ENCODE data around the gene CEBPZ. TPM values are rescaled to one million over a fixed set of nuclear protein-coding genes. Genes with fewer than 3 reads are reported as not detected.

CEBPZ gene
- total and polyA plus RNA-seq, 11 donors: 17.4 to 50.9 (median 25.5) TPM

GRCh38 chr2:37154785-37155184, 76.6 kb downstream of the CEBPZ start:
- ATAC-seq (no peak), DNase-seq (no peak)
- Histone ChIP-seq H3K4me3 (peak overlapping the region in 1 of 12 donors; percentile 12), H3K27ac (no peak overlapping the region), H3K27me3 (no peaks in the 10 kb centered on the region), H3K36me3 (peaks cover 0 to 20% (median 0%) of the 10 kb centered on the region in 9 donors), H3K4me1 (peaks cover 0 to 39% (median 19%) of the 10 kb centered on the region in 12 donors), H3K9me3 (no peaks in the 10 kb centered on the region)
- 91 to 95% (median 92%) methylated on average over 4 of the region's 4 CpGs for WGBS, 4 donors
- no peak for TF ChIP-seq CTCF (IDR thresholded peaks at IDR 0.05)
- TF ChIP-seq POLR2A (IDR thresholded peaks at IDR 0.05): no peak
- intact Hi-C loops (cut with DNase I): loop anchor here in 1 of 10 donors (10.0 kb wide), 1 partner anchor 720 kb away; no protein-coding TSS in a partner anchor

GRCh38 chr2:37153224-37153623, 78.2 kb downstream of the CEBPZ start:
- no peak overlapping the region for H3K27ac ChIP-seq
- intact Hi-C loops (cut with DNase I): loop anchor here in 1 of 10 donors (10.0 kb wide), 1 partner anchor 722 kb away; no protein-coding TSS in a partner anchor
- no peaks in the 10 kb centered on the region for H3K9me3 ChIP-seq
- no peaks in the 10 kb centered on the region for H3K27me3 ChIP-seq
- H3K4me3 ChIP-seq: no peak overlapping the region
- peaks cover 0 to 44% (median 19%) of the 10 kb centered on the region in 12 donors for H3K4me1 ChIP-seq
- DNase-seq (no peak), ATAC-seq (no peak)
- WGBS, 4 donors: 87 to 98% (median 89%) methylated on average over 5 of the region's 5 CpGs
- peaks cover 0 to 28% (median 9%) of the 10 kb centered on the region in 9 donors for H3K36me3 ChIP-seq
- TF ChIP-seq POLR2A (IDR thresholded peaks at IDR 0.05): no peak
- TF ChIP-seq CTCF (IDR thresholded peaks at IDR 0.05): no peak

Other genes starting within 250 kb of the CEBPZ start
- gene HEATR5B, start 147.2 kb downstream of the CEBPZ start, total RNA-seq: 10 to 100 TPM; 16.3 to 22.8 (median 18.8) TPM
- 1 to 10 TPM; 6.7 to 8.0 TPM for gene HEATR5B, start 147.2 kb downstream of the CEBPZ start, polyA plus RNA-seq
- gene GPATCH11, start 147.1 kb downstream of the CEBPZ start, total RNA-seq: 1 to 10 TPM; 3.2 to 9.4 (median 5.6) TPM
- gene GPATCH11, start 147.1 kb downstream of the CEBPZ start, polyA plus RNA-seq: 1 to 10 TPM; 3.4 to 4.7 TPM
- gene EIF2AK2, start 74.6 kb downstream of the CEBPZ start, total RNA-seq: 10 to 100 TPM; 12.5 to 38.2 (median 19.6) TPM
- 1 to 10 TPM; 4.9 to 5.0 TPM for gene EIF2AK2, start 74.6 kb downstream of the CEBPZ start, polyA plus RNA-seq
- not detected for gene SULT6B1, start 42.9 kb downstream of the CEBPZ start, total RNA-seq
- not detected for gene SULT6B1, start 42.9 kb downstream of the CEBPZ start, polyA plus RNA-seq
- gene CEBPZOS, start 35.1 kb downstream of the CEBPZ start, total RNA-seq: 10 to 100 TPM; 32.1 to 64.1 (median 54.2) TPM
- gene CEBPZOS, start 35.1 kb downstream of the CEBPZ start, polyA plus RNA-seq: 100 to 1,000 TPM in 1 of 2 donors, 10 to 100 TPM in 1; 35.1 to 118 TPM
- 10 to 100 TPM; 15.8 to 33.0 (median 22.2) TPM for gene NDUFAF7, start 62 bp upstream of the CEBPZ start, total RNA-seq
- gene NDUFAF7, start 62 bp upstream of the CEBPZ start, polyA plus RNA-seq: 10 to 100 TPM; 18.6 to 19.5 TPM
- gene PRKD3, start 93.2 kb upstream of the CEBPZ start, total RNA-seq: 10 to 100 TPM in 8 of 9 donors, 1 to 10 TPM in 1; 9.6 to 24.5 (median 12.5) TPM
- gene PRKD3, start 93.2 kb upstream of the CEBPZ start, polyA plus RNA-seq: 1 to 10 TPM; 3.4 to 7.6 TPM
- gene QPCT, start 113.0 kb upstream of the CEBPZ start, total RNA-seq: 1 to 10 TPM; 1.5 to 7.2 (median 2.8) TPM
- gene QPCT, start 113.0 kb upstream of the CEBPZ start, polyA plus RNA-seq: 1 to 10 TPM; 1.3 to 4.0 TPM